Natural killer cell (primary cell): ENCODE data around the gene VWA3B. TPM values are rescaled to one million over a fixed set of nuclear protein-coding genes. Genes with fewer than 3 reads are reported as not detected.

Experiments used
- ATAC-seq, 3 donors: fragments of 150-1000 bp in 2 of 3; fragments of 200-7000 bp in 1 of 3; cut with Tn5 transposase; 1 replicate in 1 of 3; 2 replicates in 2 of 3; pipeline ENCODE4 v1.10.0; 2021; ENCODE audit warnings: mild to moderate bottlenecking in 2 of 3, moderate library complexity in 2 of 3
- DNase-seq, 2 donors: peaks; one replicate each; pipeline versions ENCODE4 v3.0.0 to v3.0.0-alpha.2; 2013 to 2021; ENCODE audit warnings: mixed read lengths in 1 of 2
- H3K27ac ChIP-seq: one replicate; pipeline ENCODE4 v1.5.1; 2013; ENCODE audit warnings: mild to moderate bottlenecking, low read length
- H3K27me3 ChIP-seq: one replicate; pipeline ENCODE4 v1.6.1; 2013; ENCODE audit warnings: low read length; ENCODE audit not compliant: control insufficient read depth, insufficient read depth
- H3K36me3 ChIP-seq: one replicate; pipeline ENCODE4 v1.6.1; 2013; ENCODE audit warnings: low read length; ENCODE audit not compliant: control insufficient read depth, insufficient read depth
- H3K4me1 ChIP-seq: one replicate; pipeline ENCODE4 v1.6.1; 2013; ENCODE audit warnings: low read length; ENCODE audit not compliant: control insufficient read depth, insufficient read depth
- H3K4me3 ChIP-seq: one replicate; pipeline ENCODE4 v1.5.1; 2013; ENCODE audit warnings: low read length
- H3K9me3 ChIP-seq: one replicate; pipeline ENCODE4 v1.6.1; 2013; ENCODE audit warnings: low read length; ENCODE audit not compliant: control insufficient read depth, insufficient read depth
- H3K27ac Mint-ChIP-seq, 2 donors: one replicate each; pipeline ENCODE4 v1.8.0; 2022; ENCODE audit warnings: mild to moderate bottlenecking in 2 of 2, mixed read lengths in 2 of 2, moderate library complexity in 1 of 2
- H3K27me3 Mint-ChIP-seq, 2 donors: one replicate each; pipeline ENCODE4 v1.8.0; 2022; ENCODE audit warnings: low read depth in 2 of 2, mixed read lengths in 2 of 2
- H3K36me3 Mint-ChIP-seq: one replicate; pipeline ENCODE4 v1.8.0; 2022; ENCODE audit warnings: mixed read lengths
- H3K4me1 Mint-ChIP-seq, 2 donors: one replicate each; pipeline ENCODE4 v1.8.0; 2022; ENCODE audit warnings: mixed read lengths in 2 of 2
- H3K4me3 Mint-ChIP-seq: one replicate; pipeline ENCODE4 v1.8.0; 2022; ENCODE audit warnings: mild to moderate bottlenecking, moderate library complexity, mixed read lengths
- H3K9me3 Mint-ChIP-seq, 2 donors: one replicate each; pipeline ENCODE4 v1.8.0; 2022; ENCODE audit warnings: mixed read lengths in 2 of 2
- CTCF ChIP-seq: fragments of 200-600 bp; IDR thresholded peaks from one replicate; pipeline ENCODE4 v1.8.0; 2022; ENCODE audit warnings: antibody characterized with exemption
- WGBS: methylation state at CpG from one replicate; pipeline ENCODE4 v1.1.7; 2013; ENCODE audit warnings: missing lambda C conversion rate; ENCODE audit not compliant: insufficient coverage; 5-methylcytosine and 5-hydroxymethylcytosine counted together
- intact Hi-C: fragments of 100-400 bp; cut with micrococcal nuclease; formaldehyde crosslinking; loops from one replicate; pipeline ENCODE4 v1.14.2; 2022
- total RNA-seq, 4 donors: library from RNA; stranded (reverse); fragments of 120-200 nt in 1 of 4; gene quantifications; one replicate each; pipeline versions ENCODE4 v1.2.3 to v1.2.4, GENCODE V29; 2013 to 2022

VWA3B gene
- total RNA-seq, 3 donors from 2014 or later (not counting 1 experiment from before 2014, with no cell fraction given), result not detected

- H3K27ac ChIP-seq, result no peak overlapping the region
- H3K27me3 ChIP-seq, result no peaks in the 10 kb centered on the region
- Mint-ChIP-seq H3K36me3 (no peaks in the 10 kb centered on the region), H3K27me3 (peaks cover 23 to 72% of the 10 kb centered on the region in 2 donors), H3K4me3 (no peak overlapping the region), H3K4me1 (no peaks in the 10 kb centered on the region), H3K27ac (no peak overlapping the region), H3K9me3 (no peaks in the 10 kb centered on the region)
- no peak for ATAC-seq
- no peak for TF ChIP-seq CTCF
- WGBS, result 75% methylated on average over 2 of the region's 2 CpGs
- intact Hi-C loops, result no loop called here
- H3K4me1 ChIP-seq, result no peaks in the 10 kb centered on the region
- H3K9me3 ChIP-seq, result no peaks in the 10 kb centered on the region
- no peak overlapping the region for H3K4me3 ChIP-seq
- no peaks in the 10 kb centered on the region for H3K36me3 ChIP-seq
- no peak for DNase-seq
These were observed 90.3 kb downstream of the VWA3B start for GRCh38 chr2:98177286-98177685.

DNA sequence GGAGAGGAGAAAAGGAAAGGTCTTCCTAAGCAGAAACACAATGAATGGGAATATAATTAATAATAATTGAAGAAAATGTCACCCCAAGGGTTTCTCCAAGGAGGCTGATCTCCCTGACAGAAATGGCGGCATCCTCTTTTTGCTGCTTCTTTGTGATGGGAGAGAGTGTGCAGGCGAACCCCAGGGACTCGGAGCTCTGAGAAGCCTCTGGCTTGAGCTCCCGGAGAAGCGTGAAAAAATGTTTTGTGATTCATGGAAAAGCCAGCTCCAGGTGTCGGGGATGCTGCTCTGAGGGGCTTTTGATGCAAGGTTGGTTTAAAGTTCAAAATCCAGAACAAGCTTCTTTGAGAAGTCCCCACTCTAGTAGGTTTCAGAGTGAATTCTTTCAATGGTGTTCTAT lies 91.0 kb downstream of the VWA3B start:
- Histone ChIP-seq H3K27me3 (no peaks in the 10 kb centered on the region), H3K36me3 (no peaks in the 10 kb centered on the region), H3K4me1 (no peaks in the 10 kb centered on the region), H3K9me3 (no peaks in the 10 kb centered on the region), H3K27ac (no peak overlapping the region), H3K4me3 (no peak overlapping the region)
- H3K4me3 Mint-ChIP-seq, result no peak overlapping the region
- no peak for TF ChIP-seq CTCF
- intact Hi-C loops, result no loop called here
- H3K9me3 Mint-ChIP-seq, result no peaks in the 10 kb centered on the region
- H3K36me3 Mint-ChIP-seq, result no peaks in the 10 kb centered on the region
- no peak for ATAC-seq
- H3K27ac Mint-ChIP-seq, result no peak overlapping the region
- H3K4me1 Mint-ChIP-seq, result no peaks in the 10 kb centered on the region
- DNase-seq, result no peak
- WGBS, result 76% methylated on average over 6 of the region's 6 CpGs
- H3K27me3 Mint-ChIP-seq, result peaks cover 23 to 67% of the 10 kb centered on the region in 2 donors

GRCh38 chr2:98180456-98180855 lies 93.5 kb downstream of the VWA3B start:
- no peaks in the 10 kb centered on the region for H3K9me3 ChIP-seq
- H3K4me3 Mint-ChIP-seq, result no peak overlapping the region
- no peaks in the 10 kb centered on the region for H3K4me1 Mint-ChIP-seq
- ATAC-seq (no peak), DNase-seq (no peak)
- no peaks in the 10 kb centered on the region for H3K36me3 Mint-ChIP-seq
- intact Hi-C loops, result no loop called here
- no peak overlapping the region for H3K4me3 ChIP-seq
- no peaks in the 10 kb centered on the region for H3K9me3 Mint-ChIP-seq
- no peak overlapping the region for H3K27ac ChIP-seq
- no peaks in the 10 kb centered on the region for H3K27me3 ChIP-seq
- H3K36me3 ChIP-seq, result no peaks in the 10 kb centered on the region
- 75% methylated on average over 2 of the region's 2 CpGs for WGBS
- H3K27ac Mint-ChIP-seq, result no peak overlapping the region
- H3K27me3 Mint-ChIP-seq, result peaks cover 23 to 52% of the 10 kb centered on the region in 2 donors
- no peak for TF ChIP-seq CTCF
- no peaks in the 10 kb centered on the region for H3K4me1 ChIP-seq

GRCh38 chr2:98181346-98181745 lies 94.4 kb downstream of the VWA3B start:
- no peak for TF ChIP-seq CTCF
- 85% methylated on average over 2 of the region's 3 CpGs for WGBS
- DNase-seq (no peak), ATAC-seq (no peak)
- Mint-ChIP-seq H3K4me3 (no peak overlapping the region), H3K4me1 (no peaks in the 10 kb centered on the region), H3K27ac (no peak overlapping the region), H3K36me3 (no peaks in the 10 kb centered on the region), H3K9me3 (no peaks in the 10 kb centered on the region), H3K27me3 (peaks cover 23 to 49% of the 10 kb centered on the region in 2 donors)
- Histone ChIP-seq H3K9me3 (no peaks in the 10 kb centered on the region), H3K27me3 (no peaks in the 10 kb centered on the region), H3K4me3 (no peak overlapping the region), H3K4me1 (no peaks in the 10 kb centered on the region), H3K36me3 (no peaks in the 10 kb centered on the region), H3K27ac (no peak overlapping the region)
- intact Hi-C loops, result no loop called here
